GM21619 (cell line): Measurements from ENCODE around the gene RB1.
"Not testable (repeated sequence)": the region's sequence is repeated elsewhere in the genome, so short reads cannot be mapped to it uniquely, and the experiment has no call there.

Experiments
- ATAC-seq: cut with Tn5 transposase; IDR thresholded peaks from one replicate; pipeline ENCODE4 v1.9.1; 2021; ENCODE audit not compliant: unreplicated experiment

RB1 gene

DNA sequence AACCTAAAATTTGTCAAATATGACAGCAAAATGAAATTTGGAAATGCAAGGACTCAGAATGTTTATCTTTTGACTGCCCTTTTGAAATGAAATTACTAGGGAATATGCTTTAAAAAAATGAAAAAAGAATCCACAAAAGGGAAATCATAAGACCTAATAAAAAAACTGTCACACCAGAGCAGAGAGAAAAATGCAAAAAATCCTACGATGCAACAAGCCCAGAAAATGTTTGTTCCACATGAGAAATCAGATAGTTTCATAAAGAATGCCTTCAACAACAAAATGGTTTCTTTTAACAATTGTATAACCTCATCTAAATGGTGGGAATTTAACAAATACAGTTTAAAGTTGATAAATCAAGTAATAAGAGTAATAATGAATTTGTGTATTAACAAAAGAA lies 101.4 kb downstream of the RB1 start:
- no peak for ATAC-seq

DNA sequence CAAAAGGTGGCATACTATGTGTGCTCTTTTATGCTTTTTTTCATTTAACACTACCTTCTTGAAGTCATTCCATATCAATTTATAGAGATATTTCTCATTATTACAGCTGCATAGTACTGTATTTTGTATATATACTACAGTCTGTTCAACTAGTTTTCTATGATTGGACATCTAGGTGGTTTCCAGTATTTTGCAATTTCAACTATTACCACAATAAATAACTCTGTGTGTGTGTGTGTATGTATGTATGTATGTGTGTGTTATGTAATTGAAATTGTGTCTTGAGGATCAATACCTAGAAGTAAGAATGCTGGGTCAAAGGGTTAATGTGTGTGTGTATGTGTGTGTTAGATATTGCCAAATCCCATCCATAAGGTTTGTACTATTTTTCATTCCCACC lies 102.3 kb downstream of the RB1 start:
- no peak for ATAC-seq

DNA sequence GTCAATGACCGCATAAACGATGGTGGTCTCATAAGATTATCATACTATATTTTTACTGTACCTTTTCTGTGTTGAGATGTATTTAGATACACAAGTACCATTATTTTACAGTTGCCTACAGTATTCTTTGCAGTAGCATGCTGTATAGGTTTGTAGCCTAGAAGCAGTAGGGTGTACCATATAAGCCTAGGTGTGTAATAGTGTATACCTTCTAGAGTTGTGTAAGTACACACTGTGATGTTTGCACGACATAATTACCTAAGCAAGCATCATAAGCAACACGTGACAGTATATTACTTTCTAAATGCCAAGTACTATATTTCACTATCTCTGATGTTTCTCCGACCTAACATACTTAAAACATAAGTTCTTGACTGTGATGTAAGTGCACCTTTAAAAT lies 106.6 kb downstream of the RB1 start:
- ATAC-seq, result no peak

DNA sequence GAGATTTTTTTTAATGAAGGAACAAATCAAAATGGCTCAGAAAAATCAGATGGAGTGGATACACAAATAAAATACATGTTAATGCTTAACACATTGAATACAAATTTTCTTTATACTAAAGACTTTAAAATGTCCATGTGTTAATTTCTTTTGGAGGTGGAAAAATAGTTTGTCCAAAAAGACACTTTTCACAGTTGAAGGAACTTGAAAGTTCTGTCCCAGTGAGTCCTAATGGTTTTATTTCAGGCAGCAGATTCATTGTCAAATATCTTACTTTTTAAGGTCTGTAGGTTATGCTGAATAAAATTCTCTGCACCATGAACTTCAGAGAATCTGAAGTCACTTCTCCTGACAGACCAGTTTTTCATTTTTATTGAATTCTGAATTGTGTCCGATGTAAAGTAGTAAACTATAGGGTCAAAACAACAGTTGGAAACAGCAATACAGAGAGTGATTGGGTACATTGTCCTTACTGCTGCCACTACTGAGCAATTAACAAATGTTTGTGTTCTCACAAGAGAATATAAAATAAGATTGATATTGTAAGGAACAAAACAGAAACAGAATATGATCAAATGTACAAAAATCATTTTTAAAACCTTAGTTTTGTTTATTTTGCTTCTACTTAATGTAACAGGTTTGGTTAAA lies 107.7 kb downstream of the RB1 start:
- no peak for ATAC-seq

DNA sequence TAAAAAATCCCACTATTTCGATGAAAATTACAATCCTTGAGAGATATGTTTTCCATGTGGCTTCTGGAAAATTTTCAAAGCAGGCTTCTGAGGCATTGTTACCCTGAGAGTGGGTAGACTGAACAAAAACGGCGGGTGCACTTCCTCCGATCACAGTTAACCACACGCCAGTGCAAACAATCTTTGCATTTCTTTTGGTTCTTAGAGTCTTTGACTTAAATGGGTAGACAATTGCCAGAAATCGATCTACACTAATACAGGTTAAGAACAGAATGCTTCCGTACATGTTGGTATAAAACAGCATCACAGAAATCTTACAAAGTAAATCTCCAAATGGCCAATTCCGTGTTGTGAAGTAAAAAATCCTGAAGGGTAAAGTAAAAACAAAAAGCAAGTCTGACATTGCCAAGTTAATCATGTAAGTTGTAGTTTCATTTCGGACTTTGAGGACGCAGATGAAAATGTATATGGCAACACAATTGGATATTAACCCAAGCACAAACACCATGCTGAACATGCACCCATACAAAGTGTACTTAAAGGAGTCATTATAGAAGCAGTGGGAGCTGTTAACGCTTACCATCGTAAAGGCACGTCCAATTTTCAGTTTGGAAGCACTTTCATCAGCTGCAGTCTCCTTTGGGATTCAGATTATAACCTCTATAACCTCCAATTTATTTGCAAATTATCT lies 108.4 kb downstream of the RB1 start:
- no peak for ATAC-seq

DNA sequence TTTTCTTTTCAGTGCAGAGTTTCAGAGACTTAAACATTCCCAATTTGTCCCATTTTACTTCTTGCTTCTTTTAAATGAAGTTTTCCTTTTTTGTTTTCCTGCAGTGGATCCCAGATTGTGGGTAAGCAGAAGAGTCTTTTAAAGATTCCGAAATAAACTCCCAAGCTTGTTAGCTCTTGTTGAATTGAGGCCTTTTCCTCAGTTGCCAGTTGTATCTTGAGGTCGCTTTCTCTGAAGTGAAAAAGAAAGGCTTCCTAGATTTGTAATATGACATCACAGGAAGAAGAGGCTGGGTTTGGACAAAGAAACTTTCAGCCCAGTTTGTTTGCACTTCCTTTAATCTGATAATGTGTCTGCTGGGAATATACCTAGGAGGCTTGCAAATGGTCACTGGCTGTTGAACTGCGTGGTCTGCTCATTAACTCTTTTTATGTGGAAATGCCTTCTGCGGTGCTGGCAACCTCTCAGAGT lies 109.4 kb downstream of the RB1 start, which contains the start of gene LPAR6:
Gene LPAR6 (minus strand): TSS at position 233 of the 471 bp plus-strand sequence. CDS start 690 bp downstream, outside the sequence.
- no peak for ATAC-seq

DNA sequence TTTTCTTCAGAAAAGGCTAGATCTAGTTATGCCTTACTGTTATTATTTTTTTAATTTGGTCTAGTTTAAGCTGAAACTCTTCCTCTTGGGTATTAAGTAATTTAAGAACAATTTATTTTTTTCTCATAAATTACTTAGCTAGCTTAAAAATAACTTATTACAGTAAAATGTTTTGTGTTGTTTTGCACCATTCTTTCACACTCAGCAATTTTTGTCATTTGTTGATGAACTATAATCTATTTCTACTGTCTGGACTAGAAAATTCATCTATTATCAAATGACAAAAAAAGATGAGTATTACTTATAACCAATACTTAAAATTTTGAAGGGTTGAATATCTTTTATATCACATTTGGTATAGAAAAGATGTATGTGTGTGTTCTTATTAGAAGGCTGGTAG lies 111.0 kb downstream of the RB1 start:
- ATAC-seq, result no peak

DNA sequence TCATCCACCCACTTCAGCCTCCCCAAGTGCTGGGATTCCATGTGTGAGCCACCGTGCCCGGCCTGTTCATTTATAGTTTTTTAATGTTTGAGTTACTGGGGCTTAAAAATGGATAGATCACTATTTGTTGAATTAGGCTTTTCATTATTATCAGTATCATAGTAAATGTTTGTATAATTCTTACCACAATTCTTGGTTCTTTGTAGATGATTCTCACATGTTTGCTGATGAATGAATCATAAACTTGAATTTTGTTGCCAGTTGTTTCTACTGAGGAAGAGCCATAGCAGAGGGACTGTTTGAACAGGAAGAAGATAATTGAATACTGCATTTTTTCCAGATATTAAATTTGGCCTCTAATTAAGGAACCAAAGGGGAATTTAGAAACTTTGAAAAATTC lies 112.0 kb downstream of the RB1 start:
- ATAC-seq, result no peak

DNA sequence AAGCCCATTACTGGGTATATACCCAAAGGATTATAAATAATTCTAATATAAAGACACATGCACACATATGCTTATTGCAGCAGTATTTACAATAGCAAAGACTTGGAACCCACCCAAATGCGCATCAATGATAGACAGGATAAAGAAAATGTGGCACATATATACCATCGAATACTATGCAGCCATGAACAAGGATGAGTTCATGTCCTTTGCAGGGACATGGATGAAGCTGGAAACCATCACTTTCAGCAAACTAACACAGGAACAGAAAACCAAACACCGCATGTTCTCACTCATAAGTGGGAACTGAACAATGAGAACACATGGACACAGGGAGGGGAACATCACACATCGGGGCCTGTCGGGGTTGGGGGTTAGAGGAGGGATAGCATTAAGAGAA lies 118.5 kb downstream of the RB1 start:
- ATAC-seq, result not testable (repeated sequence)

DNA sequence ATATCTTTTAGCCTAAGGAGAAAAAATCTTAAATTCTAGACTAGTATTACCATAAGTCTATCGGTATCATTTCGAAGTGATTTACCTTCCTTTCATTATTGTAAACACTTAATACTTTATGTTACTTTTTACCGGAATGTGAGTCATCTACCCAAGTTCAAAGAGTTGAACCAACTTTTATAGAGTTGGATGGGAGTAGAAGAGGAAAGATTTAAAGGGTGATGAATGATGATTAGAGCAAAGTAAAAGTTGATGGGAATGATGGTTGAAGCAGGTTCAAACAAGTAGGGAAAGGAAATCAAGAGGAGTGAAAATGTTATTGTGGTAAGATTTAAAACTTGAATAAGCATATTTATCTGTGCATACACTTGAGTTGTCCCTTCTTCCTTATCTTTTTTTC lies 120.7 kb downstream of the RB1 start:
- ATAC-seq, result no peak

DNA sequence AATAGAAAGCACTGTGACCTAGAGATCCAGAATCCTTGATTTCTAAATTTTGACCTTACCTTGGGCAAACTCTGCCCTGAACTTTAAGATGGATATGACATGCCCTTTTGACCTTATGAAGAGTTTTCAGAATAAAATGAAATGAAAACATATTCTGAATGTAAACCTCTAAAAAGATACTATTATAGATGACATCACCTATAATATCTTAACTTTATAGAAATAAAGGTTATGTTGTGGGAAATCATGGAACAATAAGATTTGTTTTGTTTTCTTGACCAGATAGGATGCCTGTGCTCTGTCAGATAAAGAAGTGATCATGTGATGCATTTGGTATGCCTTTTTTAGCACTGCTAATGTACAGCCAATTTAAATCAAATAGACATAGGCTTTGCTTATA lies 122.5 kb downstream of the RB1 start:
- ATAC-seq, result no peak

DNA sequence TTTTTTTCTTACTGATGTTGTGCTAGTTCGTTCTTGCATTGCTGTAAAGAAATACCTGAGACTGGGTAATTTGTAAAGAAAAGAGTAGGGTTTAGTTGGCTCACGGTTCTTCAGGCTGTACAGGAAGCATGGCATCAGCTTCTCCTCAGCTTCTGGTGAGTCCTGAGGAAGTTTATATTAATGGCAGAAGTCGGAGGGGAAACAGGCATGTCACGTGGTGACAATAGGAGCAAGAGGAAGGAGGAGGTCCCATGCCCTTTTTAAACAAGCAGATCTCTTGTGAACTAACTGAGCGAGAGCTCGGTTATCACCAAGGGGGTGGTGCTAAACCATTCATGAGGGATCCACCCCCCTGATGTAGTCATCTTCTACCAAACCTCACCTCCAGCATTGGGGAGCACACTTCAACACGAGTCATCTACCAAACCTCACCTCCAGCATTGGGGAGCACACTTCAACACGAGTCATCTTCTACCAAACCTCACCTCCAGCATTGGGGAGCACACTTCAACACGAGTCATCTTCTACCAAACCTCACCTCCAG lies 123.3 kb downstream of the RB1 start:
- not testable (repeated sequence) for ATAC-seq

DNA sequence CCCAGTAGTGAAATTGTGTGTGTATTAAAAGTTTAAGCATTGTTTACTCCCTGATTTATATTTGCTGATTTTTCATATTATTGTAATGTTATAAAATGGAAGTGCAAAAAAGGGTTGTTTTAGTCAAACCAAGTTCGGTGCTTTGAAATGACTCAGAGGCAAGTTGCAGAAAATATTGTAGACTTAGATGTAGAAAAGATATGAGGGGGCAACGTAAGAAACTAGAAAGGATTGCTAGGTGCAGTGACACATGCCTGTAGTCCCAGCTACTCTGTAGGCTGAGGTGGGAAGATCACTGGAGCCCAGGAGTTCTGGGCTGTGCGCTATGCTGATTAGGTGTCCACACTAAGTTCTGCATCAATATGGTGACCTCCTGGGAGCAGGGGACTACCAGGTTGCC lies 125.5 kb downstream of the RB1 start:
- ATAC-seq, result no peak

DNA sequence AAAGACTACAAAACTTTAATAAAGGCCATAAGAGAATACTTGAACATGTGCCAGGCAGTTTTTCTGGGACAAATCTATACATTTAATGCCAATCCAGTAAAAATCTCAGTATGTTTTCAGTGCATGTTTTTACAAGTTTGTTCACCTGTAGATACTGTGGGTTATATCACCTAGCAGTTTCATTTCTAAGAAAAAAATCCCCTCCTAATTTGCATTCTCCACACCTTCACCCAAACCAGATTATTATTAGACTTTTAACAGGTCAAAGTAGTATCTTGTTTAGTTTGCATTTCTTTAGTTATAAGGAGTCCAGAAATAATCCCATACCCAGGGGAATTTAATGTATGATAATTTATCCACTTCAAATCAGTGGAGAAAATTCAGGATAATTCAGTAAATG lies 126.3 kb downstream of the RB1 start:
- no peak for ATAC-seq

DNA sequence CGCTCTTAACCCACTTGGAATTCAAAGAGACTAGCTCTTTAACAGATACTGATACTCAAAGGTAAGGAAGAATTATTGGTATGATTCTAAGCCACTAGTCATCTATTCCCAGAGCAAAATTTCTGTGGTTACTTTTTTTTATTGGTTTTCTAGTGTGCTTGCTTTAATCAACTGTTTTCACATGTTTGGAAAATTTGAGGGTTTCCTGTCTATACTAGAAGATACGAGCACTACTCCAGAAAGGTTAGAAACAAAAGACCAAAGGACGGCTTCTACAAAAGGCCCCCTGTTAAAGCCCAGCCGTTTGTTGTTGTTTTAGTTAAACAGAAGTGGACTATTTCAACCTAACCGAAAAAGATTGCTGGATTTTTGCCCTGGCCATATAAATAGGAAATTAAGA lies 127.9 kb downstream of the RB1 start:
- no peak for ATAC-seq

DNA sequence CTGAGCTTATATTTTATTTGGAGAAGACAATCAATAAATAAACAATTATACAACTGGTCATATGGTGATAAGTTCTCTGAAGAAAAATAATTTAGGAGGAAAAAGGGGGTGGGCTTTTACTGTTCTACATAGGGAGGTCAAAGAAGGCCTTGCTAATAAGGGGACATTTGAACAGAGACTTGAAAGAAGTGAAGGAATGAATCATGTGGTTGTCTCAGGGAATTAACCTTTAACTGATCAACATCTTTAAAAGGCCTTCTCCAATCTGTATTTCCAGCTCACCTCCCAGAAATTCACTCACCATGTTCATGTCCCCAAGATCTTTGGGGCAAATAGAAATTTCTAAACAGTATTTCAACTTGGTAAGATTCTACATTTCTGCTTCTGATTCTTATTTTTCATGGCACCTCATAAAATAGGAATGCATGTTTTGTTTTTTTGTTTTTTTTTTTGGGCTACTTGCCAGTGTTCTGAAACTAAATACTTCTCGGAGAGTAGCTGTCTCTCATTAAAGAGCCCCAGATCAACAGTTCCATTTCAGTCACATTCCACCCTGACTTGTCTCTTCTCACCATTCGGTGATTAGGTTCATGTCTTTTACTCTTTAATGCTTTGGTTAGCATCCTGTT lies 128.6 kb downstream of the RB1 start:
- no peak for ATAC-seq

DNA sequence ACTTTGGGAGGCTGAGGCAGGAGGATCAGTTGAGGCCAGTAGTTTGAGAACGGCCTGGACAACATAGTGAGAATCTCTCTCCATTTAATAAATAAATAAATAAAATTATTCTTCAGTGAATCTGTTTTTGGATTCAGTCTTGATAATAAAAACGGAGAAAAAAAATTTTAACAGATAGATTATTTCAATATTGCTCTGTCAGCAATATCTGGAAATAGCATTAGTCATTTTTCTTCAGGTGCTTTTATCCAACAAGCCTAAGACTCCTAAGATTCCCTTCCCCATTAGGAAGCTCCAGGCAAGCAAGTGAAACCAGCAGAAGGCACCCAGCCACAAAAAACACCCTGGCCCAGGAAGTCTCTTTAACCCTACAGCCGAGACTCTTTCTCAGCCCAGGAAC lies 130.6 kb downstream of the RB1 start:
- ATAC-seq, result no peak

DNA sequence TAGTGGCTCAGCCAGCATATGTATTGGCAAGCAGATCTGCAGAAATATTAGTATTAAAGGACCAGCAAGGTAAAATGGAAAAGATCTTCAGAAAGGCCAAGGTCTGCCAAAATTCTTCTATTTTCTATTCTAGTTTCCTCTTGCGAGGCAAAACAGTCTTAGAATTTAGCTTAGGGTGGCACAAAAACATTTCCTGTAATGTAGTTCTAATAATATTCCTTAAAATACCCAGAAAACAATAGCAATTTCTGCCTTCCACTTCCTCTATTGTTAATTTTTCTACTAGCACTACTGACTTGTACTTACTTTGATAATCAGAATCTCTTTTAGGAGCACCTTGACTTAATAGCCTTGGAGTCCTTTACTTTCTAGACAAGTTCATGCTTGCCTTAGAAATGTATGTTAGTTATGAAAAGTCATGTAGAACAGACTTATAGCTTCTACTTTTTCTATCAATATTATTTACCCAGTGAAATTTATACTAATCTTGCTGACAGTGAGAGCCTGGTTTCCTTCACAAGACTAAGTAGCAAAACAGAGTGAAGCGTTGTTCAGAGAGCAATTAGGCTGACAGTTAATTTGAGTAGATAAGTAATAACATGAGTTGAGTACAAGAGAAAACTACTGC lies 133.2 kb downstream of the RB1 start:
- no peak for ATAC-seq

DNA sequence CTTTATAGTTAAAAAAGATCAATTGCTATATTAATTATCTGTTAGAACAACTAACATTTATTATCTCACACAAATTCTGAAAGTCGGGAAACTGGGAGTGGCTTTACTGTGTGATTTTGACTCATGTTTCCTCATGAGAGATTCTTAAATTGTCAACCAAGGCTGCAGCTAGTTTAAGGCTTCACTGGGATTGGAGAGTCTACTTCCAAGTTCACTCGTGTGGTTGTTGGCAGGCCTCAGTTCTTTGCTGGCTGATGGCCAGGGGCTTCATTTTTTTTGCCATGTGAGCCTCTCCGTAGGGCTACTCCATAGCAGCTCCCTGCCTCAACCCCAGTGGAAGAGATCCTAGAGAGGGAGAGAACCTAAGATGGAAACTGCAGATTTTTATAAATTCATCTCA lies 133.8 kb downstream of the RB1 start:
- no peak for ATAC-seq

DNA sequence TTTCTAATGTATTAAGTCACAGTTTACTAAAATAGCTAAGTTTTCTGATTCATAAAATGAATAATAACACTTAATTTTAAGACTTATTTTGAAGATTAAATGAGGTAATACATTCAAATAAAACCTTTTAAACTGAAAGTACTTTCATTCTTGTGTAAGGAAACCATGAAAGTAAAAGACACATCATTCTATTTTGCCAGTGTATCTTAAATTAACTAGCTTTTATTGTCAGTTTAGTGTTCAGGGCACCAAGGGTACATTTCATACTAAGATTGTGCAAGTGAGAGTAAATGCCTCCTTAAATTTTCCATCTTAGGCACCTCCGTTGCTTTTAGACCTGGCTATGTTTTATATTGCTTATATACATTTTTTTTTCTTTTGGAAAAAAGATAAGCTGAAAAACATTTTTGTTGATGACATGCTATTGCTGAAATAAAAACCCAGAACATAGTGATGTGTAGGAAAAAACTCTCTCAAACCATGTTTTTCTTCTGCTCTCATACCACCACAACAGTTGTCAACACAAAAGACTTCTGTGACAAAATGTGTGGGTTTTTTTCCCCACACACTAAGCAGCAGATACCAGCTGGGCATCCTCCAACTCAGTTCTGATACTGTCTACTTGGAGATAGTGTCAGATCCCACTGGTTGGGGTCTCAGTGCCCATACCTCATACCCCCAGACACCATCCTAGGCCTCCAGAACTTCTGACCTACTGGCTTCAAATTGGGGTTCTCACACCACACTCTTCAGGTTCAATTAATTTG lies 140.1 kb downstream of the RB1 start:
- ATAC-seq, result no peak

DNA sequence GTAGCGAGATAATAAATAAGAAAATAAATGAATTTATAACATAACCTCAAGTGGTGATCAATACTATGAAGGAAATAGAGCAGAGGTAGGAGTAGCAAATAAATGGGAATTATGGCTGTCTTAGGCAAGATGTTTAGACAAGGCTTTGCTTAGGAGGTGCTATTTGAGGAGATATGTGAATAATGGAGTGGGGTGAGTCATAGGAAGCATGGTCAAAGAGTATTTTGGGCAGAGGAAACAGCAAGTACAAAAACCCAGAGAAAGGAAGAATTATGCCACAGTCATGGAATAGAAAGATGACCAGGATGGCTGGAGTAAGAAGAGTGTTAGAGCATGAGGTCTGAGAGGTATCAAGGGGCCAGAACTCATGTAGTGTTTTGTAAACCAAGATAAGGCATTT lies 142.9 kb downstream of the RB1 start:
- no peak for ATAC-seq
